MM.1S (cell line): ENCODE measurements around the gene HSPG2.

Experiments
- DNase-seq: peaks from one replicate; pipeline ENCODE4 v3.0.0-alpha.2; 2015
- H2AFZ ChIP-seq: fragments of 300-600 bp; sonication (generic); 2 replicates; pipeline ENCODE4 v1.6.0; 2016; ENCODE audit warnings: antibody characterized with exemption, low read length
- H3F3A ChIP-seq: fragments of 300-600 bp; sonication (generic); 2 replicates; pipeline ENCODE4 v1.6.1; 2016; ENCODE audit warnings: mild to moderate bottlenecking, antibody characterized with exemption, low read length, moderate library complexity, mixed read lengths; ENCODE audit not compliant: insufficient read depth
- H3K27ac ChIP-seq: fragments of 300-600 bp; sonication (generic); 2 replicates; pipeline ENCODE4 v1.5.1; 2016; ENCODE audit warnings: mild to moderate bottlenecking, low read length
- H3K27me3 ChIP-seq: fragments of 300-600 bp; sonication (generic); replicated peaks from 2 replicates; pipeline ENCODE4 v1.6.0; 2016; ENCODE audit warnings: low read length; ENCODE audit not compliant: insufficient read depth
- H3K36me3 ChIP-seq: fragments of 300-600 bp; sonication (generic); replicated peaks from 2 replicates; pipeline ENCODE4 v1.6.1; 2016; ENCODE audit warnings: mild to moderate bottlenecking, low read length, mixed read lengths; ENCODE audit not compliant: insufficient read depth
- H3K4me1 ChIP-seq: fragments of 300-600 bp; sonication (generic); 2 replicates; pipeline ENCODE4 v1.6.1; 2016; ENCODE audit warnings: low read length, mixed read lengths
- H3K4me2 ChIP-seq: fragments of 300-600 bp; sonication (generic); 2 replicates; pipeline ENCODE4 v1.6.0; 2016; ENCODE audit warnings: low read depth, low read length
- H3K4me3 ChIP-seq: fragments of 300-600 bp; sonication (generic); 2 replicates; pipeline ENCODE4 v1.5.1; 2016; ENCODE audit warnings: low read length, mixed read lengths
- H3K79me2 ChIP-seq: fragments of 300-600 bp; sonication (generic); 2 replicates; pipeline ENCODE4 v1.6.1; 2016; ENCODE audit warnings: mixed run types, low read length, mixed read lengths
- H3K9ac ChIP-seq: fragments of 300-600 bp; sonication (generic); 2 replicates; pipeline ENCODE4 v1.6.1; 2016; ENCODE audit warnings: low read length, mixed read lengths
- H3K9me2 ChIP-seq: fragments of 300-600 bp; sonication (generic); replicated peaks from 2 replicates; pipeline ENCODE4 v1.6.1; 2016; ENCODE audit warnings: mild to moderate bottlenecking, low read length, mixed read lengths; ENCODE audit not compliant: insufficient read depth
- H3K9me3 ChIP-seq: fragments of 300-600 bp; sonication (generic); replicated peaks from 2 replicates; pipeline ENCODE4 v1.6.1; 2016; ENCODE audit warnings: mild to moderate bottlenecking, low read length, mixed read lengths; ENCODE audit not compliant: insufficient read depth
- H4K20me1 ChIP-seq: fragments of 300-600 bp; sonication (generic); 2 replicates; pipeline ENCODE4 v1.6.1; 2016; ENCODE audit warnings: mild to moderate bottlenecking, low read length, moderate library complexity, mixed read lengths; ENCODE audit not compliant: insufficient read depth
- EZH2 ChIP-seq: fragments of 300-600 bp; sonication (generic); optimal IDR thresholded peaks from 2 replicates; pipeline ENCODE3; 2017; ENCODE audit warnings: low read depth, mild to moderate bottlenecking, antibody characterized with exemption, low read length, mixed read lengths
- EZH2phosphoT487 ChIP-seq: fragments of 300-600 bp; sonication (generic); IDR thresholded peaks from 2 replicates; pipeline ENCODE4 v1.6.1; 2018; ENCODE audit warnings: antibody characterized with exemption, low read length
- TF ChIP-seq, protein P1 (sequence below): fragments of 300-600 bp; sonication (generic); IDR thresholded peaks from 2 replicates; pipeline ENCODE4 v1.5.1; 2016; ENCODE audit warnings: antibody characterized with exemption, low read length, mixed read lengths

Gene HSPG2

DNA sequence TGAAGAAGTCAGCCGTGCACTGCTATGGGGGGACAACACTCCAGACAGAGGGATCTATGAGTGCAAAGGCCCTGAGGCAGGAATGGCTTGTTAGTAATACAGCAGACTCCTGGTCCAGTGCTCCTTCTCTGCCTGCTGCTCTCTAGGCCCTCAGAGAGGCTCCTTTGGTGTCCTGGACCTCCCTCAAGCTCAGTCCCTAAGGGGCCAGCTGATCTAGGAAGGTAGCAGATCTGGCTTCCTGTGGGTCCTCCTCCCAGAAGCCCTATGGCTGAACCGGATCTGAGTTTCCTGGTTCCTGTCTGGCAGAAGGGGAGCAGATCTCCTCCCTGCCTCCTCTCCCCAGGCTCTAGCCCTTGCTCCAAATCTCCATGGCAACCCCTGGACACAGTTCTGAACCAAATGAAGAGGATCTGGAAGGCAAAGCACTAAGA is 125.2 kb downstream of the HSPG2 start, which contains the start of gene LDLRAD2:
Gene LDLRAD2, plus strand, starts transcription at position 391 of the 431 bp plus-strand sequence. CDS start 187 bp downstream, outside the sequence.
- no peak for TF ChIP-seq EZH2
- TF ChIP-seq, protein P1, sequence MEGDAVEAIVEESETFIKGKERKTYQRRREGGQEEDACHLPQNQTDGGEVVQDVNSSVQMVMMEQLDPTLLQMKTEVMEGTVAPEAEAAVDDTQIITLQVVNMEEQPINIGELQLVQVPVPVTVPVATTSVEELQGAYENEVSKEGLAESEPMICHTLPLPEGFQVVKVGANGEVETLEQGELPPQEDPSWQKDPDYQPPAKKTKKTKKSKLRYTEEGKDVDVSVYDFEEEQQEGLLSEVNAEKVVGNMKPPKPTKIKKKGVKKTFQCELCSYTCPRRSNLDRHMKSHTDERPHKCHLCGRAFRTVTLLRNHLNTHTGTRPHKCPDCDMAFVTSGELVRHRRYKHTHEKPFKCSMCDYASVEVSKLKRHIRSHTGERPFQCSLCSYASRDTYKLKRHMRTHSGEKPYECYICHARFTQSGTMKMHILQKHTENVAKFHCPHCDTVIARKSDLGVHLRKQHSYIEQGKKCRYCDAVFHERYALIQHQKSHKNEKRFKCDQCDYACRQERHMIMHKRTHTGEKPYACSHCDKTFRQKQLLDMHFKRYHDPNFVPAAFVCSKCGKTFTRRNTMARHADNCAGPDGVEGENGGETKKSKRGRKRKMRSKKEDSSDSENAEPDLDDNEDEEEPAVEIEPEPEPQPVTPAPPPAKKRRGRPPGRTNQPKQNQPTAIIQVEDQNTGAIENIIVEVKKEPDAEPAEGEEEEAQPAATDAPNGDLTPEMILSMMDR, result no peak
- no peak for TF ChIP-seq EZH2phosphoT487
- Histone ChIP-seq H3K4me1 (no peaks in the 10 kb centered on the region), H3K36me3 (no peaks in the 10 kb centered on the region), H2AFZ (no peak within 1 kb of the TSS), H3K4me2 (no peak within 1 kb of the TSS), H3K27me3 (no peaks in the 10 kb centered on the region), H3K79me2 (no peaks in the 10 kb centered on the region), H4K20me1 (no peaks in the 10 kb centered on the region), H3K9me3 (no peaks in the 10 kb centered on the region), H3K27ac (no peak within 1 kb of the TSS), H3K4me3 (no peak within 1 kb of the TSS), H3K9ac (no peak within 1 kb of the TSS), H3K9me2 (no peaks in the 10 kb centered on the region), H3F3A (no peaks in the 10 kb centered on the region)
- no peak for DNase-seq

- Histone ChIP-seq H3K27ac (no peak overlapping the region), H4K20me1 (no peaks in the 10 kb centered on the region), H3K4me2 (no peak overlapping the region), H2AFZ (no peak overlapping the region), H3K79me2 (no peaks in the 10 kb centered on the region), H3F3A (no peaks in the 10 kb centered on the region), H3K27me3 (no peaks in the 10 kb centered on the region), H3K9me2 (no peaks in the 10 kb centered on the region), H3K4me1 (no peaks in the 10 kb centered on the region), H3K9me3 (no peaks in the 10 kb centered on the region), H3K9ac (no peak overlapping the region), H3K4me3 (no peak overlapping the region), H3K36me3 (no peaks in the 10 kb centered on the region)
- DNase-seq, result no peak
- TF ChIP-seq, protein P1, result no peak
These were observed 132.6 kb downstream of the HSPG2 start for GRCh38 chr1:21804536-21804935.

- TF ChIP-seq, protein P1, result no peak
- TF ChIP-seq EZH2 (no peak), EZH2phosphoT487 (no peak)
- Histone ChIP-seq H3K79me2 (no peaks in the 10 kb centered on the region), H3K4me2 (no peak overlapping the region), H3K9me3 (no peaks in the 10 kb centered on the region), H3K4me3 (no peak overlapping the region), H3K27ac (no peak overlapping the region), H3F3A (0 out of 2 replicates have a peak, but pooled peaks cover 3% of the 10 kb centered on the region), H3K9ac (no peak overlapping the region), H3K27me3 (no peaks in the 10 kb centered on the region), H2AFZ (no peak overlapping the region), H3K4me1 (peaks cover 4% of the 10 kb centered on the region; the same call in 1 of the 2 replicates), H3K9me2 (no peaks in the 10 kb centered on the region), H3K36me3 (no peaks in the 10 kb centered on the region), H4K20me1 (no peaks in the 10 kb centered on the region)
- DNase-seq, result no peak
These were observed 136.0 kb downstream of the HSPG2 start for GRCh38 chr1:21801100-21801499.
